Right renal cortex interstitium (tissue), 3 donors: ENCODE data around the gene SFN. TPM values are rescaled to one million over a fixed set of nuclear protein-coding genes. Genes with fewer than 3 reads are reported as not detected.
"Not testable (repeated sequence)": the region's sequence is repeated elsewhere in the genome, so short reads cannot be mapped to it uniquely, and the experiment has no call there.

Experiments
- DNase-seq, 3 donors: peaks; one replicate each; pipeline ENCODE4 v3.0.0-alpha.2; 2013; ENCODE audit warnings: low read depth in 3 of 3, low spot score in 2 of 3
- polyA plus RNA-seq, 3 donors: library from polyadenylated mRNA; unstranded; fragments of 120-200 nt; gene quantifications; one replicate each; pipeline ENCODE4 v1.2.1, GENCODE V29; 2013; ENCODE audit not compliant: insufficient read length in 3 of 3

Gene SFN
- polyA plus RNA-seq: under 1 TPM; 0.28 to 0.75 (median 0.46) TPM

GRCh38 chr1:26862781-26863684 is at the start of gene SFN:
SFN (plus strand) TSS chr1:26863149; CDS start chr1:26863213, 64 bp downstream.
- no peak for DNase-seq

GRCh38 chr1:26814377-26814776 is 48.6 kb upstream of the SFN start:
- no peak for DNase-seq

DNA sequence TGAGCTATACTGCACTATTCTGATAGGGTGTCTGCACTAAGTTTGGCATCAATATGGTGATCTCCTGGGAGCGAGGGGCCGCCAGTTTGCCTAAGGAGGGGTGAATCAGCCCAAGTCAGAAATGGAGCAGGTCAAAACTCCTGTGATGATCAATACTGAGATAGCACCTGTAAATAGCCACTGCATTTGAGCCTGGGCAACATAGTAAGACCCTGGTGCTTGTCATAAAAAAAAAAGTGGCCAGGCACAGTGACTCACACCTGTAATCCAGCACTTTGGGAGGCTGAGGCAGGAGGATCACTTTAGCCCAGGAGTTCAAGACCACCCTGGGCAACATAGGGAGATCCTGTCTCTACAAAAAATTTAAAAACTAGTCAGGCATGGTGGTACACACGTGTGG is 48.1 kb upstream of the SFN start:
- DNase-seq: no peak

- no peak for DNase-seq
Measured at GRCh38 chr1:26820784-26821269, 42.1 kb upstream of the SFN start.

- DNase-seq: no peak
Measured at GRCh38 chr1:26822737-26823395, 40.1 kb upstream of the SFN start.

GRCh38 chr1:26824731-26825130 is 38.2 kb upstream of the SFN start:
- no peak for DNase-seq

- DNase-seq: peak in 2 of 3 donors; percentile 31 to 40
Measured at GRCh38 chr1:26826261-26827105, 36.5 kb upstream of the SFN start, which contains the start of gene ZDHHC18. ZDHHC18 (plus strand) TSS chr1:26826688; CDS start chr1:26826805, 117 bp downstream.

GRCh38 chr1:26827106-26827604 is 35.8 kb upstream of the SFN start:
- DNase-seq: no peak

DNA sequence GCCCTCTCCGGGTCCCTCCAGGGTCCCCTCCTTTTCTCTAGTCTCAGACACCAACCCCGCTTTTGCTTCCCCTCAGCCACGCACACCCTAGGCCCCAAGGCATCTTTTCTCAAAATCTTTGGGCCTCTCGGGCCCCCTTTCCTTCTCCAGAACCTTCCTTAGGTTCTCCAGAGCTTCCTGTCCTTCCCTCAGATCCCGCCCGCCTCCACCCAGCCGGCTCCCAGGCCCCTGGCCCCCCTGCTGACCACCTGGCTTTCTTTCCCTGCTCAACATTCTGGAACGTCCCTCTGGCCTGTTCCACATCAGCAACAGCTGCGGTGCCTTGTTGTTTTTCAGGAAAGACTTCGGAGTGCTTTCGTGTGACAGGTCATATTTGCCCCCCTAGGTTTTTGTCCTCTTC is 35.3 kb upstream of the SFN start:
- DNase-seq: no peak

DNA sequence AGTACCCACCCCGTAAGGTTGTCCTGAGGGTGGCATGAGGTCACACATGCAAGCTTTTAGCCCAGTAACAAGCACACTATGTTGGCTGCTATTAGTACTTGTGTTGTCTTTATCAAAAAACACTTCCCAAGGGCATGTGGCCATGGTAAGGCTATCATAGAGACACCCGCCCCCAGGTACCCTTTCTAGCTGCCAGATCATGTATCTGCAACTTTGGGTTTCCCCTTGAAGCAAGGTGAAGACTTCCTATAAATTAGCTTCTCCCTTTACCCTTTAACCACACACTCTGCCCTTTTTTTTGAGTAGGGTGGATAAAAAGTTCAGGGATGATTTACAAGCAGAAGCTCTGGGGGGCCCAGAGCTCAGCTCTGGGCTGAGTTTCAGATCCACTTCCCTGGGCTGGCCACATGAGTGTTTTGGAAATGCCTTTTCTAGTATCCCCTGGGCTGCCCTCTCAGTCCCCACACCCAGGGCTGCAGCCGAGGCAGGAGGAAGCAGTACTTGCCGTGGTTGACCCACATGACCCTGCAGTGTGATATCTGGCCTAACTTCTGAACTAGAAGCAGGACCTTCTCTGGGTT is 34.4 kb upstream of the SFN start:
- DNase-seq: no peak

GRCh38 chr1:26829184-26829911 is 33.6 kb upstream of the SFN start:
- no peak for DNase-seq

DNA sequence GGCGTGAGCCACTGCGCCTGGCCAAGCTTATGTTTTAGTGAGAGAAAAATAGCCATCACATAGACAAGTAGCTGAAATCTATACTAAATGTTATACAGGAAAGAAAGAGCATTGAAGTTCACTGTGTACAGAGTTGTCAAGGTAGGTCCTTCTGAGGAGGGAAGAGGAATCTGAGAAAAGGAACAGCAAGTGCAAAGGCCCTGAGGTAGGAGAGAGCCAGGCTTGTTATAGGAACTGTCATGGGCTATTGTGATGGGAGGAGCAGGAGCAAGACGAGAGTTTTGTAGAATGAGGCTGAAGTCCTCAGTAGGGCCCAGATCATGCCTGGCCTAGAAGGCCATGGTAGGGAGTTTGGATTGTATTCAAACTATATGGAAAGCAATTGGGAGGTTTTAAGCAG is 31.9 kb upstream of the SFN start:
- no peak for DNase-seq

GRCh38 chr1:26831546-26832248 is 31.3 kb upstream of the SFN start:
- no peak for DNase-seq

DNA sequence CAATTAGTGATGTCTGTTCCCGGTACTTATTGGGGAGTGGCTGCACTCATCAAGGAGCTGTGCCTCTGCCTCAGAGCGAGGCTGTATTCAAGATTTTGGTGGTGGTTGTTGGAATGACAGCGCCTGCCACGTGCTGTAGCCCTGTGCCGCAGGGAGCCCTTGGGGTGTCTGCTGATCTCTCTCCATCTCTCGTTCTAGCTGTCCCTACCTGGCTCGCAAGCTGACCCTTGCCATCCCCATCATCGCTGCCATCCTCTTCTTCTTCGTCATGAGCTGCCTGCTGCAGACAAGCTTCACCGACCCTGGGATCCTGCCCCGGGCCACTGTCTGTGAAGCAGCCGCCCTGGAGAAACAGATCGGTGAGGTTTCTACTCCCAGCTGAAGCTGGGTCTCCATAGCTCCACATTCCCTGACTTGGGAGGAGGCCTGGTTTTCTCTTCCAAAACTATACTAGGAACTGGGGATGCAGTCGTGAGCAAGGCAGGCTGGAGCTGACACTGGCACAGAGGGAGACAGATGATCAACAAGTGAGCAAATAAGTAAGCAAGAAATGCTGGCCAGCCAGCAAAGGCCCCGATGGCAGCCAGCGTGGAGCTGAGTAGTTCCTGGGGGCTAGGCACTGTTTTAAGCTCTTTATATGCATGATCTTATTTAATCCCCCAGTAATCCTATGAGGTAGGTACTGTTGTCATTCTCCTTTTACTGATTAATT is 30.5 kb upstream of the SFN start:
- DNase-seq: no peak

- no peak for DNase-seq
Measured at GRCh38 chr1:26833432-26834405, 29.2 kb upstream of the SFN start.

- DNase-seq: not testable (repeated sequence)
Measured at GRCh38 chr1:26837665-26838064, 25.3 kb upstream of the SFN start.
